HG03196 (cell line): ENCODE data around the gene KCND3.

Source experiments
- ATAC-seq: cut with Tn5 transposase; IDR thresholded peaks from one replicate; pipeline ENCODE4 v1.9.1; 2021; ENCODE audit not compliant: unreplicated experiment

KCND3 gene

DNA sequence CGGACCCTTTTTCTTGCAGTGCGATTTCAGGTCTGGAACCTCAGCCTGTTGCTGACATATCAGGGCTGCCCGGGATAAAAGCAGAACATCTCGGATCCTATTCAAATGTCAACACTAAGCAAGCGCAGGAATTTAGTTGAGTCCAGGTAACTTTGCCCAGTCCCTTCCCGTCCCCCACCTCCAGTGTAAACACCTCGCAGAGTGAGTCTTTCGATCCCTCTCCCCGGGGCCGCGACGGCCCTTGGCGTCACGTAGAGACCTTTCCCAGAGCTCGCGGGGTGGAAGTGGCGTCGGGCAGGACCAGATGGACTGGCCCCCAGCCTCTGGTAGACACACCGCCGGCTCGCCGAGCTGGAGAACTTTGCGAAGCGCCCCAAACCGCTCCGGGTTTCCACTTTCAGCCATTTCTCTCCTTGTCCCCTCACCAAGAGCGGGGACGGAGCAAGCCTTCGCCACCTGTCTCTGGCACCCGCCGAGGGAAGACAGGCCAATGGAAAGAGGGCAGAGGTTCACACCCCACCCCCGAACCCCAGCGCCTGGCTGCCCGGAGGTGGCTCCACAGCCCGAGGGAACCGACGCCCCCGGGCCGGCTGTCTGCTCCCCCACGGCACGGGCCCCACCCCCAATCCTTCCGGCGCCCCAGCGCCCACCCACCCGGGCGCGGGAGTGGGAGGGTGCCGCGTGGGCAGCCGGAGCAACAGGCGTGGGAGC is 570 bp downstream of the KCND3 start:
- ATAC-seq = no peak

DNA sequence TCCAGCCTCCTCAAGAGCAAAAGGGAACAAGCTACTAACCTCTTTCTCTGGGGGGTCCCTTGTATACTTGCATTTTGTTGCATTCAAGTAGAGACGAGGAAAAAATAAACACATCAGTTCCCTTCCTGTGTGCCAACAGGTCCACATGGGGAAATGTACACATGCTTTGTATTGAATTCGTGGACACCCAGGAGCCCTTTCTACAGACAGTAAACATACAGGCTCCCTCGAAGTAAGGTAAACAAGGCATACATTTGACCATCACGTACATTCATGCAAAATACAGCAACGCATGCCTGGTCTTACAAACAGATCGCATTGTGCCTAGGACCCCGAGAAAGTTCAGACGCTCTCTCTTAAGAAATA is 1.1 kb downstream of the KCND3 start:
- ATAC-seq = no peak

DNA sequence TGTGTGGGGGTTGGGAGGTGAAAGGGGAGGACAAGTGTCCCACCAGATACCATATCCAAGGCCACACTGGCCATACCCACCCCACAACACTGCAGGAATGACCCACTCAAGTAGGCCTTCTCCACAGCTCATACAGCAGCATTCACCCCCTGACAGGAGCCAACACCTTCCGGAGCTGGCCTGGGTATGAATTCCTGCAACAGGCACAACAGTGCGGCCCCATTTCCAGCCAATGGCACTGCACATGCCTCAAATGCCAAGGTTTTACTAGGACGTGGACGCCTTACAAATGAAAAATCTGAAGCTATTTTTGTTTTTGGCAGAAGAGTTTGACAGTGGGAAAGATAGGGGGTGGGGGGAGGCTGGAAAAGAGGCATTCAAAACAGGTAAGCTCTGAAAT is 2.0 kb downstream of the KCND3 start:
- ATAC-seq = no peak

- no peak for ATAC-seq
Measured at GRCh38 chr1:111983500-111983899, 6.0 kb downstream of the KCND3 start.

DNA sequence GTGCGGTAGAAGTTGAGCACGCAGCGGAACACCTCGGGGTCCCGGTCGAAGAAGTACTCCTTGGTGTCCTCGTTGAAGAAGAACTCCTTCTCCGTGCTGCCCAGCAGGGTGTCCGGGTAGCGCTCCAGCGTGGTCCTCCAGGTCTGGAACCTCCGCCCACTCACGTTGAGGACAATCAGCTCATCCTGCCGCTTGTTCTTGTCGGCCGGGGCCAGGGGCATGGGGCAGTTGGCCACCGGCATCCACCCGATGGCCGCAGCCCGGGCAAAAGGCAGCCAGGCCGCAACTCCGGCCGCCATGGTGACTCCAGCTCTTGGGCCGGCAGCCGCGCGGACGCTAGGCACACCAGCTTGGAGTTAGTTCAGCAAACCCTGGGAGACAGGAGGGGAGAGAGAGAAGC is 7.0 kb downstream of the KCND3 start:
- no peak for ATAC-seq

DNA sequence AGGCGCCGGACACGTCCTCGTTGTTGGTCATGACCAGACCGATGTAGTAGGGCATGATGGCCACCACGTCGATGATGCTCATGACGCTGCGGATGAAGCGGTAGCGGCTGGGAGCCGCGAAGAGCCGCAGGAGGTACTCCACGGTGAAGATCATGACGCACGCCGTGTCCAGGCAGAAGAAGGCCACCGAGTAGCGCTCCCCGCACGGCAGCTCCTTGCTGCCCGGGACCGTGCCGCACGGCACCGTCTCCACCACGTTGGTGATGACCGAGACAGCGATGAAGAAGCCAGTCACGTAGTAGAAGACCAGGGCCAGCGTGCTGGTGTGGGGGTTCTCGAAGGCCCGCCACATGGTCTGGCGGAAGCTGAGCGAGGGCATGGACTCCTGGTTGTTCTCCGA is 7.6 kb downstream of the KCND3 start:
- ATAC-seq = no peak

DNA sequence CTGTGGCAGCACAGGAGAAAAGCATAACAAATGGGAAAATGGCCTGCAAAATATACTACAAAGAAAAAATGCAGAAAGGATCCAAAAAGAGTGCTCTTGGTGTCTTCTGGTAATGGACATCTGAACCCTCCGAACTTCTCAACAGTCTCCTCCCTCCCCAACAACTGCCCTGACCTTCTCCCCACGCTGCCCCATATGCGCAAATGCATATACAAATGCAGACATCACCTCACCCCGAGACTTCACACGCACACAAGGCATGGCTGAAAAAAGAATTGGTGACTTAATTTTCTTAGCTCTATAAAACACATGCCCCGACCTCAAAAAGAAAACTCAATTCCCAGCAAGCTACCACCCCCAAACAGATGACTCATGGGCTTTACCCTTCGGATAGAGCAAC is 8.4 kb downstream of the KCND3 start:
- no peak for ATAC-seq

DNA sequence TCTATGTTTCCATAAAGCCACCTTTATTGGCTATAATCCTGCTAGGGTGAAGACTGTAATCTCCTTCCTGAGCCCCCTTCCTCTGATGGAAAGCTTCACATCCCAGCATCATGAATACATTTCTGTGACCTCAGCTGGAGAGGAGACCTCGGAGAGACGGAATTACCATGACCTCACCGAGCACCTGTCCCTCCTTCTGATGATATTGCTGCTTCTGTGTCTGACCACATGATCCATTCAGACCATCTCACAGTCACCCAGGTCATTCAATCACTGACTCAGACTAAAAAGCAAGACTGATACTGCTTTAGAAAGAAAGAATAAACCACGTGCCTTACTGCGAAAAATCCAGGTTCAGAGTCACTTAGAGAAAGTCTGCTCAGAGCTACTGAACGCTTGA is 8.8 kb downstream of the KCND3 start:
- ATAC-seq = no peak

GRCh38 chr1:111978695-111979094 is 10.8 kb downstream of the KCND3 start:
- ATAC-seq = no peak

GRCh38 chr1:111977378-111977777 is 12.1 kb downstream of the KCND3 start:
- ATAC-seq = no peak

DNA sequence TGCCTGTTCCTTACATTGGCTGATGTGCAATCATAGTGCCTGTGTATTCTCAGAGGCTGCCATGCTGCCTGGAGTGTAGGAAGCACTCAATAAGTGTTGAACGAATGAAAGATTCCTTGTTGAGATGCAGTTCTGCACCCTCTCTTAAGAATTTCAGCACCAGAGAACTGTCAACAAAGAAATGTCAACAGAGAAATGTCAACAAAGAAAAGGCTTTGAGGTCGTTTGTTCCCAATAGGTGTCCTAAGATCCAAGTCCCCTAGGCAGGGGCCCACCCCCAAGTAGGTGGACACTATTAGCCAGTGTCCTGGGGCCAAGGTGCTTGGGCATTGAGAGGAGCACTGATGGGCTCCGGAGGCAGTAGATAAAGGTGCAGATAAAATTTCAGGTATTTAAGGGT is 12.6 kb downstream of the KCND3 start:
- no peak for ATAC-seq

DNA sequence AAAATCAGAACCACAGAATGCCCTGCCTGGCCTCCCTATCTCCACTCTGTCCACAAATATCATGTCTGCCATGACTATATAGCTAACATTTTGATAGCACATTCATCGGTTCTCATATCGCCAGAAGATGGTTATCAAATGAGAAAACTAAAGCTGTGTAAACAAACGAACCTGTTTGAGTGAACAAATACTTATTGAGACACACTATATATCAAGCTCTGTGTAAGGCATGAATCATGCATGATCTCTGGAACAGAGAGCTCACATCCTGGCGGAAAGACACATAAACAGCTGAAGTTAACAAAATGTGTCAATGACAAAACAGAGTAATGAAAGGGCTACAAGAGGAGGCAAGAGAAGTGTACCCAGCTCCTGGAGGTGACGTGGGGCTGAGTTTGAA is 13.1 kb downstream of the KCND3 start:
- no peak for ATAC-seq

DNA sequence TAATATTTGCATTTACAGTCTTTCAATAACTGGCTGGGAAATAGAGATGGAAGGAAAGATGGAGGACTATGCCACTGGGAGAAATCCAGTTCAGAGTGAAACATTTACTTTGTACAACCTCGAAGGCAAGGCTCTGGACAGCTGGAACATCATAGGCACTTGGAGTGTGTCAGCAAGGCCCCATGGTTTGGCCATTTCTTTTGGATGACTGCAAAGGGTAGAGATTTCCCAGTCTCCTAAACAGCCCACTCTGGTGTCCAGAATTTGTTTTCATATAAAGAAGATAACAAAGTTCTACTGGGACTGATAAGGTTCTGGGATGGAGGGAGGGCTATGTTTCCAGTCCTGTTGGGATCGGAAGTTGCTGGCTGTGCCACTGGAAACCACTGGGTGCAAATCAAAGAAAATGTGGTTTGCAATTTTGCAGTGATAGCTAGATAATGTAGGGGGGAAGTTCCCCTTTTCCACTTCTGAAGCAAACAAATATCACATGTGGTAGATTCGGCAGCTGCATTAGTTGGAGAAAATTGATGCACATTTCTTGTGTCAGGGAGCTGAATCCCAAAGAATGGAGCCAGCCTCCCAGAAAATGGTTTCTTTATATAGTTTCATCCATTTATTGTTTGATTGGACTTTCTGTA is 16.2 kb downstream of the KCND3 start:
- no peak for ATAC-seq

DNA sequence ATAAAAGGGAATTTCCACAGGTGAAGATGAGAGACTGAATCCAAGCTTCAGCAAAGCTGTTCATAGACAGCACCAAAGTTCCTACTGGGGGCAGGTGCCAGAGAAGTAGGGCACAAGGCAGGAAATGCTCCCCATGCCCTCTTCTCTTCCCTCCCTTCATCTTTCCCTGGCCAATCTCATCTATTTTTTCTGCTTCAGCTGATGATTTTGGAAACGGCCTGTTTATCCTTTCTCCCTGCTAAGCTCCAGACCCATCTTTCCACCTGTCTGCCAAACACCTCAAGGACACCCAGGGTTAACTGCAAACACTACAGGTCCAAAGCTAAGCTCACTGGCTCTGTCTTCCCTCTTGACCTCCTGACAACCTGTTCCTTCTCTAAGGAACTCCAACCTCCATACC is 18.1 kb downstream of the KCND3 start:
- no peak for ATAC-seq

DNA sequence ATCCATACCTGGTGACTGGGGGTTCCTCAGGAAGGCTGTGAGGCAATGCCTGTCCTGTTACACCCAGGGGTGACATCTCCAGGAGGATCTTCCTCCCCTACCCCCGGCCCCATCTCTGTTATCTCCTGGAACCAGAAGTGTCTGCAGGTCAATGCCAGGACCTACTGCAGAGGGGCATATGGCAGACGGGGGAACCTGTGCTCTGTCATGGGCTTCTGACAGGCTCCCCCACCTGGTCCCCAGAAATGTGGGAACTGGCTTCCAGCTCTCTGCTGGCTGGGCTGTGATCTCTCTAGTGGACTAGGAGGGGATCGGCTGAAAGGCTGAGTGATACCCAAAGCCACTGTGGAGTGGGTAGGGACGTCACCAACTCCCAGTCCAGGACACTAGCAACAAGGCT is 21.0 kb downstream of the KCND3 start:
- ATAC-seq = no peak

DNA sequence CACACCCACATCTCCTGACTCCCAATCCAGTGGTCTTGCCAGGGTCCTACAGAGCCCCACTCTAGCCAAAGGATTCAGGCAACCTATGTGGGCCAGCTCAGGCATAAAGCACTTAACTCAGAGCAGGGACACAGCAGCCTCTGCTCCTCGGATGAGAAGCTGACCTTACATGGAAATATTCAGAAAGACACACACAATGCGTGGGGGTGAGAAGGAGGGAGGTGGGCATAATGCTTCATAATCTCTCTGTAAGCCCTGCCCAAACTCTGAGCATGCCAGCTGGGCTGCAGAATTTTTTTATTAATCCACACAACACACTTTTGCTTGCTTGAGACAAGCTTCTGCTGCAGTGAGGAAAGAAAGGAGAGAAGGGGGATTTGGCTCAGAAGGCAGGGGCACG is 21.6 kb downstream of the KCND3 start:
- no peak for ATAC-seq

- no peak for ATAC-seq
Measured at GRCh38 chr1:111967067-111967690, 22.3 kb downstream of the KCND3 start.

GRCh38 chr1:111965781-111966443 is 23.6 kb downstream of the KCND3 start:
- ATAC-seq = no peak

- ATAC-seq = no peak
Measured at GRCh38 chr1:111963985-111964738, 25.3 kb downstream of the KCND3 start.

- no peak for ATAC-seq
Measured at GRCh38 chr1:111961773-111962565, 27.5 kb downstream of the KCND3 start.

- no peak for ATAC-seq
Measured at GRCh38 chr1:111961016-111961415, 28.5 kb downstream of the KCND3 start.
